ENCODE results near the gene ZMYND15.
A peak's percentile ranks its signal among the peaks of the same experiment; 100 is the strongest.

GRCh38 chr17:4782652-4783051 is 43.0 kb downstream of the ZMYND15 start:
- TF ChIP-seq, protein P1, sequence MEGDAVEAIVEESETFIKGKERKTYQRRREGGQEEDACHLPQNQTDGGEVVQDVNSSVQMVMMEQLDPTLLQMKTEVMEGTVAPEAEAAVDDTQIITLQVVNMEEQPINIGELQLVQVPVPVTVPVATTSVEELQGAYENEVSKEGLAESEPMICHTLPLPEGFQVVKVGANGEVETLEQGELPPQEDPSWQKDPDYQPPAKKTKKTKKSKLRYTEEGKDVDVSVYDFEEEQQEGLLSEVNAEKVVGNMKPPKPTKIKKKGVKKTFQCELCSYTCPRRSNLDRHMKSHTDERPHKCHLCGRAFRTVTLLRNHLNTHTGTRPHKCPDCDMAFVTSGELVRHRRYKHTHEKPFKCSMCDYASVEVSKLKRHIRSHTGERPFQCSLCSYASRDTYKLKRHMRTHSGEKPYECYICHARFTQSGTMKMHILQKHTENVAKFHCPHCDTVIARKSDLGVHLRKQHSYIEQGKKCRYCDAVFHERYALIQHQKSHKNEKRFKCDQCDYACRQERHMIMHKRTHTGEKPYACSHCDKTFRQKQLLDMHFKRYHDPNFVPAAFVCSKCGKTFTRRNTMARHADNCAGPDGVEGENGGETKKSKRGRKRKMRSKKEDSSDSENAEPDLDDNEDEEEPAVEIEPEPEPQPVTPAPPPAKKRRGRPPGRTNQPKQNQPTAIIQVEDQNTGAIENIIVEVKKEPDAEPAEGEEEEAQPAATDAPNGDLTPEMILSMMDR (conservative IDR thresholded peaks at IDR 0.05; ENCODE audit: low read depth, low read length), result peak; percentile 34; the same call in 1 of the 2 replicates
- no peak for TF ChIP-seq EZH2 (IDR thresholded peaks at IDR 0.05; ENCODE audit: borderline replicate concordance, low read depth, low read length, poor library complexity, severe bottlenecking)

Data from A673 (cell line).